Breast epithelium (tissue), 3 donors: ENCODE results near the gene METTL16.

Experiments
- CTCF ChIP-seq, 3 donors: fragments of 450-650 bp; IDR thresholded peaks; one replicate each; pipeline ENCODE4 v1.5.1; 2016 to 2017; ENCODE audit warnings: antibody characterized with exemption in 3 of 3, mild to moderate bottlenecking in 3 of 3, moderate library complexity in 3 of 3
- POLR2AphosphoS5 ChIP-seq, 3 donors: sonication (generic); formaldehyde crosslinking; IDR thresholded peaks; one replicate each; pipeline ENCODE4 v1.6.1; 2017; ENCODE audit warnings: antibody characterized with exemption in 3 of 3

GRCh38 chr17:2435862-2436261 is 75.8 kb downstream of the METTL16 start:
- no peak for TF ChIP-seq POLR2AphosphoS5 (IDR thresholded peaks at IDR 0.05)
- TF ChIP-seq CTCF (IDR thresholded peaks at IDR 0.05): no peak
